GM10847 (cell line): ENCODE results near the gene FHIT.

Source experiments
- POLR2A ChIP-seq: IDR thresholded peaks from 2 replicates; pipeline ENCODE4 v1.6.1; 2011; ENCODE audit not compliant: insufficient read length; ENCODE audit errors: extremely low read depth

The FHIT gene

GRCh38 chr3:60268123-60268522, 983.1 kb downstream of the FHIT start:
- no peak for TF ChIP-seq POLR2A

GRCh38 chr3:60266444-60266843, 984.8 kb downstream of the FHIT start:
- no peak for TF ChIP-seq POLR2A

DNA sequence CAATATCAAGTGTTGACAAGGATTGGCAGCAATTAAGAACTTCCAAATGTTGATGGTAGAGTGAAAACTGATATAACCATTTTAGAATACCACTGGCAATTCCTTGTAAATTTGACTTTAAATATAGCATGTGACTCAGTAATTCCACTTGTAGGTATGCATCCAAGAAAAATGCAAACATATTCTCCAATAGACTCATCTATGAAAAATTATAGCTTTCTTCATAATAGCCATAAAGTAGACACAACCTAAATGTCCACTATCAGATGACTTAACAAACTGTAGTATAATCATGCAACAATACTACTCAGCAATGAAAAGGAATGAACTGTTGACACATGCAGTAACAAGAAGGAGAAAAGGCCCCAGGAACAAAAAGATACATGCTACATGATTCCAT, 988.1 kb downstream of the FHIT start:
- no peak for TF ChIP-seq POLR2A

DNA sequence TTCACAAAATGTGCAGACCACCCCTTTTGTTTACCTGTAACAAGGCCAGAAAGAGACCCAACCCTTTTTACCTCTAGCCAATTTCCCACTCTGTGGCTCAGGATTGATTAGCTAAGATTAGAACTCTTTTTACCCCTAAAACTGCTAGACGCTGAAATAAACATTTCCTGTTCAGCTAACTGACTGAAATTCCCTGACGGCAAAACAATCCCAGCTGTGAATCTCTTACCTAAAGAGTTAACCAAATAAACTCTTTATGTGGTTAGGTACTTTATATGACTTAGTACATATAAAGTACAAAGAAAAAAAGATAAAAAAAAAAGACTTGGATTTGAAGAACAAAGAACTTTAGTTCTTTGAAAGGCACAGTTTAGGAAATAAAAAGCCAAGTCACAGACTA, 988.7 kb downstream of the FHIT start:
- TF ChIP-seq POLR2A = no peak

GRCh38 chr3:60260546-60260945, 990.7 kb downstream of the FHIT start:
- no peak for TF ChIP-seq POLR2A

- no peak for TF ChIP-seq POLR2A
Measured at GRCh38 chr3:60250810-60251209, 1000.4 kb downstream of the FHIT start.

GRCh38 chr3:60250206-60250605, 1001.0 kb downstream of the FHIT start:
- no peak for TF ChIP-seq POLR2A

DNA sequence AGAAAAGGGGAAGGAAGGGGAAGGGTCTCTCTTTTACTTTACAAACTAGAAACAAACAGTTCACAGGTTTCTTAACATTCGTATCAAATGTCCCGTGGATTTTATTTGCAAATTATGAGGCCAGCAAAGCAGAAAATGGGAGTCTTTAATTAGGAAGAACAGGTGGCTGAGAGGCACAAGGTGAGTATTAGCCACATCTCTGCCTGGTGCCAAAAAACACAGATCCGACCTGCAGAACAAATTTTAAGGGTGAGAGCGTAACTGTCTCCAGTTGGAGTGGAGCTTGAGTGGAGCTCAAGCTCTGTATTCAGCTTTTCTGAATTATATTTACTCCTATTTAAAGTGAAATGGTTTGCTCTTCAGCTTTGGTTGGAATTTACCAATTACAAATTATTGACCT, 1004.9 kb downstream of the FHIT start:
- TF ChIP-seq POLR2A = no peak

DNA sequence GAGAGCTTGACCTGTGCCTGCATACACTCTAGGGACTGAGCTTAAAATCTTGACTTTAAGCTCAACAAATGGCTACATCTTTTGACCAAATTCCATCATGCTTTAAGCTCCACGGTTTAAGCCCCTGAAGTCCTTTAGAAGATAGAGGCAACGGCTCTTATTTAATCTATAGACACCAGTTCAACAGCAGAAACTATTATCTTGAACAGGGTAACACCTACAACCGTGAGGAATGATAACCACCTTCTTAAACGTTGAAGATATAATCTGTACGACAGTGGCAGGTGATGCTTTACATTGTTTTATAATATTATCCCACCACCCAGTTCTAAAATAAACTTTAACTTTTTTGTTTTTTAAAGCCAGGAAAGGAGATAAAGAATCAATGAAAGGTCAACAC, 1007.8 kb downstream of the FHIT start:
- no peak for TF ChIP-seq POLR2A

DNA sequence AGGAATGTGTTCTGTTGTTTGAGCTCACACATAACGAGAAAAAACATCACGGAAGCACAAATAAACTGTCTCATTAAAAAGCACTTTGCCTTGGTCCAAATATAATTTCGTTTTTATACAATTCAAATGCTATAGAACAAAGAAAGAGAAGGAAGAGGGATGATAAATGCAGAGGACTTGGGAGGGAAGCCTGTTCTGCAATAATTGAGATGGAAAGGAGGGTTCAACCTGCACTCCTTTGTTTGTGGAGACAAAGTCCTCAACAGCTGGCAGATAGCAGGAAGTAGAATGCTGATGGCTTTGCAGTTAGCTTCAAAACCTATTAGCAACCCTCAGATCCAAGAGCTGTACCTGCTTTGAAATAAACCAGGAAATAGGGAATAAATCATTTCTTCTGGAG, 1010.8 kb downstream of the FHIT start:
- TF ChIP-seq POLR2A = no peak

DNA sequence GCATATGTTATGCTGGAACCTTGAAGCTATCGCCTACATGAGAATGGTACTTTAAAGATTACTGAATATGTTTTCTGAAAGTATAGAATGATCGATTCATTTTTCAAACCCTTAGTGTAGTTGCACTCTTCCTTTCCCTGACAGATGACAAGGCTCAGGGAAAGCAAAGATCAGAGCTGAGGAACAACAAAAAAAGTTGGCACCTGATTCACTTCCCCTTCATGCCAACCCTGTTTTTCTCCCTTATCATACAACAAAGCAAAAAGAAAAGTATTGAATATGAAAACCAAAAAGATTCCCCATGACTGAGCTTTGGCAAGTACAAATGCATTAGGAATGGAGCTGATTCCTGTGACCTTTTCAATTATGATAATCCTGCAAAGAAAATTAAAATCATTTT, 1012.7 kb downstream of the FHIT start:
- TF ChIP-seq POLR2A = no peak

- no peak for TF ChIP-seq POLR2A
Measured at GRCh38 chr3:60229502-60229901, 1021.8 kb downstream of the FHIT start.

- TF ChIP-seq POLR2A = no peak
Measured at GRCh38 chr3:60228823-60229222, 1022.4 kb downstream of the FHIT start.

DNA sequence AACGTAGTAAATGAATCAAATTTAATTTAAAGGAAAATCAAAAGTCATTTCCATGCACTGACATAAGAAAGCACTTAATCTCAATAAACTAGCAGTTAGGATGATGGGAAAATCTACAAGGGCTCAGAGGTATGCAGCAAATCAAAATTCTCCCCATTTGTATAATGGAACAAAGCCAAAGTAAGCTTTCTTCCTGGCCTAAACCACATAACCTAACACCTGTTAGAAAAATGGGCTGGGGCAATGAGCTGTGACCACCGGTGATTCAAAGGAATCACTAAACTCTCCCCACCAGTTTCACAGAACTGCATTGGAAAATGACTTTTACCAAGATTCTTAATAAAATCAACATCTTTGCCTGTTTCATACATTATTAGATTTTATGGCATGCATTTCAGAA, 1024.3 kb downstream of the FHIT start:
- no peak for TF ChIP-seq POLR2A

- no peak for TF ChIP-seq POLR2A
Measured at GRCh38 chr3:60225848-60226247, 1025.4 kb downstream of the FHIT start.

DNA sequence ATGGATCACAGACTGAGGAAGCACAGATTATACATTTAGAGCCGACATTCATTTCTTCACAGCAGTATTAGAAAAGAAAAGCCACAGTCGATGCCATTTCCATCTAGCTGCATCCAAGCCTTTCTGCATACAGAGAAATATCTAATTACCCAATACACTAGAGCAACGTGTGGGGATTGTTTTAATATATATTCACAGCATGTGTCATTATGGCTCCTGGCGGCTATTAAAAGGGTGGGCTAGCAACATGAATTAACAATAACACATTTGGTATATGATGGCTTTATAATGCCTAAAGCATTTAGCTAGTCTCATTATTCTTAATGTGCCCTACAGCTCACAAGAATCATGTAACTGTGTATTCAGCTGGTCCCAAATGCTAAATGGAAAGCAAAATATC, 1030.5 kb downstream of the FHIT start:
- no peak for TF ChIP-seq POLR2A

- TF ChIP-seq POLR2A = no peak
Measured at GRCh38 chr3:60219501-60219900, 1031.8 kb downstream of the FHIT start.
